HEK293T (cell line): ENCODE results near the gene CPEB4.

Source experiments
- CTCF ChIA-PET: fragments of 350-600 bp; formaldehyde crosslinking; extraction: SDS; loops from one replicate; lab custom pipeline; 2021; ENCODE audit warnings: antibody characterized with exemption, inconsistent platforms; lab: Yijun Ruan, JAX
- POLR2A ChIA-PET: fragments of 350-600 bp; formaldehyde crosslinking; extraction: SDS; loops from one replicate; lab custom pipeline; 2020; ENCODE audit warnings: antibody characterized with exemption, inconsistent platforms; lab: Yijun Ruan, JAX
- DNase-seq: peaks from one replicate; pipeline ENCODE4 v3.0.0; 2012; ENCODE audit warnings: mixed read lengths; ENCODE audit errors: extremely low spot score
- ARNT ChIP-seq: fragments of 450-650 bp; IDR thresholded peaks from 2 replicates; pipeline ENCODE4 v1.6.1; 2017; ENCODE audit warnings: mild to moderate bottlenecking
- BHLHE40 ChIP-seq: fragments of 450-650 bp; IDR thresholded peaks from 2 replicates; pipeline ENCODE4 v1.6.1; 2016; ENCODE audit warnings: mild to moderate bottlenecking, moderate library complexity, borderline replicate concordance
- CTBP1 ChIP-seq: fragments of 450-650 bp; IDR thresholded peaks from 2 replicates; pipeline ENCODE4 v1.6.1; 2016; ENCODE audit warnings: borderline replicate concordance
- ELF4 ChIP-seq: fragments of 450-650 bp; IDR thresholded peaks from 2 replicates; pipeline ENCODE4 v1.6.1; 2017; ENCODE audit warnings: antibody characterized with exemption
- FOXA1 ChIP-seq: fragments of 450-650 bp; IDR thresholded peaks from 2 replicates; pipeline ENCODE4 v1.6.1; 2016; ENCODE audit warnings: mild to moderate bottlenecking
- FOXK2 ChIP-seq: fragments of 450-650 bp; IDR thresholded peaks from 2 replicates; pipeline ENCODE4 v1.6.1; 2016; ENCODE audit warnings: mild to moderate bottlenecking
- FOXM1 ChIP-seq: fragments of 450-650 bp; IDR thresholded peaks from 2 replicates; pipeline ENCODE4 v1.6.1; 2017; ENCODE audit warnings: mild to moderate bottlenecking, borderline replicate concordance
- HDGF ChIP-seq: fragments of 450-650 bp; IDR thresholded peaks from 2 replicates; pipeline ENCODE4 v1.6.1; 2017; ENCODE audit warnings: antibody characterized with exemption, borderline replicate concordance
- L3MBTL2 ChIP-seq: fragments of 450-650 bp; conservative IDR thresholded peaks from 2 replicates; pipeline ENCODE4 v1.6.1; 2016; ENCODE audit warnings: mild to moderate bottlenecking
- LEF1 ChIP-seq: fragments of 450-650 bp; IDR thresholded peaks from 2 replicates; pipeline ENCODE4 v1.6.1; 2017; ENCODE audit warnings: mild to moderate bottlenecking, borderline replicate concordance
- NFRKB ChIP-seq: fragments of 450-650 bp; IDR thresholded peaks from 2 replicates; pipeline ENCODE4 v1.6.1; 2016; ENCODE audit warnings: mild to moderate bottlenecking, moderate library complexity
- PKNOX1 ChIP-seq: fragments of 450-650 bp; IDR thresholded peaks from 2 replicates; pipeline ENCODE4 v1.6.1; 2016
- SP1 ChIP-seq: fragments of 450-650 bp; IDR thresholded peaks from 2 replicates; pipeline ENCODE4 v1.6.1; 2017
- SUZ12 ChIP-seq: fragments of 450-650 bp; IDR thresholded peaks from 2 replicates; pipeline ENCODE4 v1.6.1; 2016; ENCODE audit warnings: mild to moderate bottlenecking
- TARDBP ChIP-seq: fragments of 450-650 bp; IDR thresholded peaks from 2 replicates; pipeline ENCODE4 v1.6.1; 2016
- ZNF384 ChIP-seq: fragments of 450-650 bp; IDR thresholded peaks from 2 replicates; pipeline ENCODE4 v1.6.1; 2016

CPEB4 gene

GRCh38 chr5:173988554-173989431 lies 100.6 kb downstream of the CPEB4 start, which contains the start of gene C5orf47:
C5orf47 (plus strand) TSS chr5:173989170; CDS start chr5:173989264, 94 bp downstream.
- TF ChIP-seq PKNOX1 (no peak), FOXK2 (no peak)
- DNase-seq, result no peak
- CTCF ChIA-PET, result no interaction called here
- POLR2A ChIA-PET, result no interaction called here

GRCh38 chr5:173989432-173990082 lies 101.4 kb downstream of the CPEB4 start:
- ChIA-PET POLR2A (no interaction called here), CTCF (no interaction called here)
- DNase-seq, result no peak
- TF ChIP-seq FOXK2 (no peak), HDGF (no peak), FOXM1 (no peak), ZNF384 (no peak), TARDBP (no peak), SP1 (no peak), ELF4 (no peak), CTBP1 (no peak), BHLHE40 (no peak), ARNT (no peak), FOXA1 (no peak), LEF1 (no peak), PKNOX1 (no peak), SUZ12 (no peak), L3MBTL2 (no peak), NFRKB (no peak)

DNA sequence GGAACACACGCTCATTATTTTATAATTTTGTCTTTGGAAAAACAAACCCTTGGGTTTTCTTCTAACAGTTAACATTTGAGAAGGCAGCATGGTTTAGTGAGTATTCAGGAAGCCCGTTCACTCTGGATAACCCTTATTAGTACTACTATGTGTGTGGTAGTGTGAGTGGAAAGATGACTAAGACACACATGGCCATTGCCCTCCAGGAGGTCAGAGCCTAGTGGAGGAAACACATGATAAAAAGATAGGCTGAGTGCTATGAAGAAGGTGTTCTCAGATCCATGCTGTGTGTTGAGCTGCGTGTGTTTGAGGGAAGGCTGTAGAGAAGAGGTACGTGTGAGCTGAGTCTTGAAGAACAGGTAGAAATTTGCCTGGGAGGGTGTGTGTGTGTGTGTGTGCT lies 109.2 kb downstream of the CPEB4 start:
- POLR2A ChIA-PET, result no interaction called here
- CTCF ChIA-PET, result no interaction called here
- TF ChIP-seq ELF4, result no peak
- TF ChIP-seq ARNT, result no peak
- TF ChIP-seq LEF1, result no peak
- TF ChIP-seq PKNOX1, result no peak
- TF ChIP-seq BHLHE40, result no peak
- TF ChIP-seq TARDBP, result no peak
- TF ChIP-seq CTBP1, result no peak
- no peak for TF ChIP-seq NFRKB
- no peak for TF ChIP-seq FOXK2
- no peak for TF ChIP-seq FOXA1
- no peak for TF ChIP-seq L3MBTL2
- DNase-seq, result no peak

GRCh38 chr5:173998531-173998930 lies 110.4 kb downstream of the CPEB4 start:
- ChIA-PET CTCF (no interaction called here), POLR2A (no interaction called here)
- no peak for DNase-seq

More at GRCh38 chr5:173998531-173998930, 110.4 kb downstream of the CPEB4 start:
- TF ChIP-seq PKNOX1, result no peak
- TF ChIP-seq ZNF384, result no peak
- no peak for TF ChIP-seq CTBP1
- TF ChIP-seq FOXM1, result no peak
- TF ChIP-seq HDGF, result no peak
- no peak for TF ChIP-seq TARDBP
- TF ChIP-seq SUZ12, result no peak
- TF ChIP-seq NFRKB, result no peak
- no peak for TF ChIP-seq ARNT
- no peak for TF ChIP-seq FOXA1
- no peak for TF ChIP-seq L3MBTL2
- no peak for TF ChIP-seq SP1
- TF ChIP-seq BHLHE40, result no peak
- TF ChIP-seq ELF4, result no peak
- no peak for TF ChIP-seq FOXK2
- no peak for TF ChIP-seq LEF1
